ENCODE measurements around the gene SULT6B1. TPM values are rescaled to one million over a fixed set of nuclear protein-coding genes. Genes with fewer than 3 reads are reported as not detected.
"Not testable (repeated sequence)": the region's sequence is repeated elsewhere in the genome, so short reads cannot be mapped to it uniquely, and the experiment has no call there.

Gene SULT6B1, protein sequence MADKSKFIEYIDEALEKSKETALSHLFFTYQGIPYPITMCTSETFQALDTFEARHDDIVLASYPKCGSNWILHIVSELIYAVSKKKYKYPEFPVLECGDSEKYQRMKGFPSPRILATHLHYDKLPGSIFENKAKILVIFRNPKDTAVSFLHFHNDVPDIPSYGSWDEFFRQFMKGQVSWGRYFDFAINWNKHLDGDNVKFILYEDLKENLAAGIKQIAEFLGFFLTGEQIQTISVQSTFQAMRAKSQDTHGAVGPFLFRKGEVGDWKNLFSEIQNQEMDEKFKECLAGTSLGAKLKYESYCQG
- polyA plus RNA-seq (2013, experiment 1 of 2) = not detected
- not detected for polyA plus RNA-seq (2013, experiment 2 of 2)

DNA sequence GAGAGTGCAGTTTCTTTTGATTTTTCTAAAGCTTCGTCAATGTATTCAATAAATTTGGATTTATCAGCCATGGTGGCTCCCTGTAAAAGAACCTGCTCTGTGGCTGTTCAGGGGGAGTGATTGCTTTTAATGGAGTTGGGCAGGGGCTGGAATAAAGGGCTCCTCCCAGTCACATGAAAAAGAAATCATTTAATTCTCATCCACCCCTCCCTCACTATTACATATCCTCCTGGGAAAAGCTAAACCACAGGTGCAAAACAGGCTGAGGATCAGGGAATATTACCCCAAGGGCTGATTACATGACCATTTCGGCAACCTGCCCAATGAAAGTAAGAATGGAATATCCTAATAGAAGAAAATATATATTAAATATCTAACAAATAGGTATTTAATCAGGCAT, at the start of gene SULT6B1:
Gene SULT6B1, minus strand, starts transcription at position 101 of the 400 bp plus-strand sequence. Its CDS starts 30 bp downstream, at position 71.
- H3K9ac ChIP-seq (ENCODE audit: low read depth, low read length) = no peak within 1 kb of the TSS
- WGBS = 95% methylated on average over 1 of the region's 2 CpGs
- no peaks in the 10 kb centered on the region for H3K9me3 ChIP-seq (ENCODE audit: insufficient read depth, low read depth, low read length)
- H3K27ac ChIP-seq (ENCODE audit: low read depth, low read length) = peak within 1 kb of the TSS; percentile 55
- H3K27me3 ChIP-seq (ENCODE audit: insufficient read depth, low read length) = no peaks in the 10 kb centered on the region
- no peaks in the 10 kb centered on the region for H3K36me3 ChIP-seq (ENCODE audit: insufficient read depth, low read length)
- no peak within 1 kb of the TSS for H3K4me3 ChIP-seq (ENCODE audit: low read length)
- peaks cover 38% of the 10 kb centered on the region for H3K4me1 ChIP-seq (ENCODE audit: insufficient read depth, low read length)

DNA sequence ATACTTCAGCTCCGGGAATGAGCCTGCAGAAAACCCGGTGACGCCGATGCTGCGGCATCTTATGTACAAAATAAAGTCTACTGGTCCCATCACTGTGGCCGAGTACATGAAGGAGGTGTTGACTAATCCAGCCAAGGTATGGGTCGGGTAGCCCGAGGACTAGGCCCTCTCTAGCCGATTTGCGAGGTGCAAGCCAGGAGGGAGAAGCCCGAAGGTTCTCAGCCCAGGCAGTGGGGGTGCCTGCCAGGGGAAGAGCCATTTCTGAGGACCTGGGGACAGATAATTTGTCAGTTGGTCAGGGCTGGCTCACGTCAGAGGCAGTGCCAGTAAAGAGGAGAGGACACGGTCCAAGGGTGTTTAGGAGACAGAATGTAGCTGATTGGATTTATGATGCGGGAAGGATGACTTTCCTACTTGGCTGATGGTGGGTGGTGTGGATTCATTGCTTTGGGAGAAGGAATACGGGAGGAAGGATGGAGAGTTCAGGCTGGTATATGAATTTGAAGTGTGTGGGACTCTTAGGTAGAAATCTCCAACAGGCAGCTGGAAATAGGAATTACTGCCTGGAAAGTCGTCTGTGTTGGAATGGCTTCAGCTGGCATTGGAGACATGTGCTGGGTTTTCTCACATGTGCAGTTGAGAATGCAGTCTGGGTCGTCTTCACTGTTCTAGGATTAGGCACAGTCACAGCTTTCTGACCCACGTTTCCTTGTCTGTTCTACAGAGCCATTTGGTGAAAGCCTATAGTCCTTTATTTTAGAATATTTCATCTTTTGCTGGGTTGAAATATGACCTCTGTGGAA, 43.9 kb upstream of the SULT6B1 start:
- Histone ChIP-seq H3K9ac (ENCODE audit: low read depth, low read length) (peak overlapping the region; percentile 90), H3K27me3 (ENCODE audit: insufficient read depth, low read length) (no peaks in the 10 kb centered on the region), H3K4me3 (ENCODE audit: low read length) (peak overlapping the region; percentile 98), H3K4me1 (ENCODE audit: insufficient read depth, low read length) (peaks cover 32% of the 10 kb centered on the region), H3K36me3 (ENCODE audit: insufficient read depth, low read length) (peaks cover 62% of the 10 kb centered on the region), H3K27ac (ENCODE audit: low read depth, low read length) (peak overlapping the region; percentile 84), H3K9me3 (ENCODE audit: insufficient read depth, low read depth, low read length) (no peaks in the 10 kb centered on the region)
- WGBS = 5% methylated on average over 18 of the region's 18 CpGs

DNA sequence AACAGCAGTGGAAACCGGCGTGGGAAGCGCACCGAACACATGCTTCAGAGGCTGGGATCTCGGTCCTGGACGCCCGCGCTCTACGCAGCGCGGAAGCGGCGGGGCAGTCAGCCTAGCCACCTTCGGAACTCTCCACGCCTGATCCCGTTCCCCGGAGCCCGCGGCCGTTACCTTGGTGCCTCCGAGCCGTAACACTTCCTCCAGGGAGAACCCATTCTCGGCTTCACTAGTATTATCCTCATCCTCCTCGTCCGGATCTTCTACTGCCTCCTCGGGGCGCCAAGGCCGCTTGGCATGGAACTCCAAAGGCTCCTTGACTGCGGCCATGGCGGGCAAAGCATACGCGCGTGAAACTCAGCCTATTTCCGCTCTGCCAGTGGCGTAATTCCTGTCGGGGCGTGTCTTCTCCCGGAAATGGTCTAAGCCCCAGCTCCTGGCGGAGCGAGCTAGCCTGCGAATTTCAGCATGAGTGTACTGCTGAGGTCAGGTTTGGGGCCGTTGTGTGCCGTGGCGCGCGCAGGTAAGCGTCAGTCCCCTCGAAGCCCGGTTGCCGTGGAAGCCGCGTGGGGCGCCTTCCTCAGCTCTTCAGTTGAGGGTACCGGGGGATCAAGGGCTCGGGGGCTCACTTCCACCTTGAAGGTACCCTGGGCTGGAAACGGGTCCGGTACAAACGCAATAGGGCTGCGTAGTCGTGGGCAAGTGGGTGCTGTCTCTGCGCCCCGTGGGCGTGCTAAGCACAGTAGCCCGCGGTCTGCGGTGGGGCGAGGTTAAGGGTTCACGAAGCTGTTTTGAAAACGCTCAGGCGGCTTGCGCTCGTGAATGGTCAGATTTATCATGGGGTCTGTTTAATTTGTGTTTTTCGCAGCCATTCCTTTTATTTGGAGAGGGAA, 43.0 kb upstream of the SULT6B1 start, which contains the start of the genes CEBPZ and NDUFAF7:
Gene CEBPZ, minus strand, starts transcription at position 356 of the 890 bp plus-strand sequence. Its CDS starts 29 bp downstream, at position 327.
Gene NDUFAF7, plus strand, starts transcription at position 418 of the 890 bp plus-strand sequence. Its CDS starts 48 bp downstream, at position 466.
- peak within 1 kb of the TSS; percentile 90 for H3K9ac ChIP-seq (ENCODE audit: low read depth, low read length)
- under 1% methylated on average over 73 of the region's 73 CpGs for WGBS
- peaks cover 63% of the 10 kb centered on the region for H3K36me3 ChIP-seq (ENCODE audit: insufficient read depth, low read length)
- H3K4me3 ChIP-seq (ENCODE audit: low read length) = peak within 1 kb of the TSS; percentile 98
- H3K27ac ChIP-seq (ENCODE audit: low read depth, low read length) = peak within 1 kb of the TSS; percentile 84
- no peaks in the 10 kb centered on the region for H3K27me3 ChIP-seq (ENCODE audit: insufficient read depth, low read length)
- H3K4me1 ChIP-seq (ENCODE audit: insufficient read depth, low read length) = peaks cover 40% of the 10 kb centered on the region
- no peaks in the 10 kb centered on the region for H3K9me3 ChIP-seq (ENCODE audit: insufficient read depth, low read depth, low read length)

DNA sequence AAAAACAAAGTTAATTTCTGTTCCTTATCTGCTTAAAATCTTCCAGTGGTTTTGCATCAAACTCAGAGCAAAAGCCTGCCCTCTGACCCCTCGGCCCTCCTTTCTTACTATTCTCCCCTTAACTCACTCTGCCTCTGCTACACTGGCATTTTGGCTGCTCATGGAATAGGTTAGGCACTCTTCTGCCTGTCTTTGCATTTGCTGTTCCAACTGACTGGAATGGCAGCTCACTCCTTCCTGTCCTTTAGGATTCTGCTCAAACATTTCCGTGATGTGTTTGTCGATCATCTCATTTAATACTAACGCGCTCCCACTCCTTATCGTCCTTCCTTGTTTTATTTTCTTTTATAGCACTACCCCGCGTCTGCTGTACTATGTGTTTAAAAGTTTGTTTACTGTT, 42.1 kb upstream of the SULT6B1 start:
- peaks cover 45% of the 10 kb centered on the region for H3K4me1 ChIP-seq (ENCODE audit: insufficient read depth, low read length)
- peak overlapping the region; percentile 90 for H3K9ac ChIP-seq (ENCODE audit: low read depth, low read length)
- H3K36me3 ChIP-seq (ENCODE audit: insufficient read depth, low read length) = peaks cover 59% of the 10 kb centered on the region
- WGBS = 1% methylated on average over 6 of the region's 8 CpGs
- no peaks in the 10 kb centered on the region for H3K27me3 ChIP-seq (ENCODE audit: insufficient read depth, low read length)
- H3K27ac ChIP-seq (ENCODE audit: low read depth, low read length) = peak overlapping the region; percentile 84
- no peaks in the 10 kb centered on the region for H3K9me3 ChIP-seq (ENCODE audit: insufficient read depth, low read depth, low read length)
- H3K4me3 ChIP-seq (ENCODE audit: low read length) = peak overlapping the region; percentile 98

DNA sequence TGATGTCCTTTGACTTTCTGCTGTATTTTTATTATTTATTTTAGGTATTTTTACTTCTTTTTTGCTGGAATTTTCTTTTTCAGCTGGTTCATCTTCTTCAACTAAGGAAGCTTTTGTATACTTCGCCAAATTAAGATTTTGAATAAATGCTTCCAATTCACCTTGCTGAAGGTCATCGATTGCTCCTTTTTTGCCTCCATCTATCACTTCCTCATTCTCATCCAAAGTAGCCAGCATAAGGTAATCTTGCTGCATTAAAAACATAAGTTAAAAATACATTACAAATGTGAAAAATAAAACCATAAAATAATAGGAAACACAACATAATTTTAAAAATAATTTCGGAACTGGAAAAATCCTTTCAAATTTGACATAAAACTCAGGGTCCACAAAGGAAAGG, 40.3 kb upstream of the SULT6B1 start:
- 96% methylated on average over 3 of the region's 3 CpGs for WGBS
- H3K36me3 ChIP-seq (ENCODE audit: insufficient read depth, low read length) = peaks cover 56% of the 10 kb centered on the region
- no peak overlapping the region for H3K9ac ChIP-seq (ENCODE audit: low read depth, low read length)
- peaks cover 59% of the 10 kb centered on the region for H3K4me1 ChIP-seq (ENCODE audit: insufficient read depth, low read length)
- H3K27me3 ChIP-seq (ENCODE audit: insufficient read depth, low read length) = no peaks in the 10 kb centered on the region
- H3K27ac ChIP-seq (ENCODE audit: low read depth, low read length) = no peak overlapping the region; the same call in 1 of the 2 replicates
- no peaks in the 10 kb centered on the region for H3K9me3 ChIP-seq (ENCODE audit: insufficient read depth, low read depth, low read length)
- H3K4me3 ChIP-seq (ENCODE audit: low read length) = peak overlapping the region; percentile 98

DNA sequence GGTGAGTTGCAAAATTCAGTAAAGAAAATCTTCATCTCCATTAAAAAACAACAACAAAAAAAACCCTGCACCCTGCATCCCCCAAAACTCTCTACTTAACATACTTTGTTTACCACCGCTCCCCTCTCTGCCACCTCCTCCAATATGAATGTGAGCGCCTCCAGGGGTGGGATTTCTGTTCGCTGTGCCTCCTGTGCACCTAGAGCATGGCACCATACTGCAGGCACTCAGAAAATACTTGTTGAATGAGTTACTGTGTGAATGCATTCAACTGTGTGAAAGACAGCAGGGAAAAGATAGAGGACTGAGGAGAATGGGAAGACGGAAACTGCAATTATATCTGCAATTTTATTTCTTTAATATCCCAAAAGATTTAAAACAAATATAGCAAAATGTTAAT, 38.4 kb upstream of the SULT6B1 start:
- peaks cover 71% of the 10 kb centered on the region for H3K36me3 ChIP-seq (ENCODE audit: insufficient read depth, low read length)
- H3K4me1 ChIP-seq (ENCODE audit: insufficient read depth, low read length) = peaks cover 56% of the 10 kb centered on the region
- H3K27ac ChIP-seq (ENCODE audit: low read depth, low read length) = peak overlapping the region; percentile 94
- H3K27me3 ChIP-seq (ENCODE audit: insufficient read depth, low read length) = no peaks in the 10 kb centered on the region
- 45% methylated on average over 4 of the region's 4 CpGs for WGBS
- no peaks in the 10 kb centered on the region for H3K9me3 ChIP-seq (ENCODE audit: insufficient read depth, low read depth, low read length)
- 0 out of 2 replicates have a peak overlapping the region, but pooled peaks have one; percentile 19 for H3K9ac ChIP-seq (ENCODE audit: low read depth, low read length)
- H3K4me3 ChIP-seq (ENCODE audit: low read length) = peak overlapping the region; percentile 41

DNA sequence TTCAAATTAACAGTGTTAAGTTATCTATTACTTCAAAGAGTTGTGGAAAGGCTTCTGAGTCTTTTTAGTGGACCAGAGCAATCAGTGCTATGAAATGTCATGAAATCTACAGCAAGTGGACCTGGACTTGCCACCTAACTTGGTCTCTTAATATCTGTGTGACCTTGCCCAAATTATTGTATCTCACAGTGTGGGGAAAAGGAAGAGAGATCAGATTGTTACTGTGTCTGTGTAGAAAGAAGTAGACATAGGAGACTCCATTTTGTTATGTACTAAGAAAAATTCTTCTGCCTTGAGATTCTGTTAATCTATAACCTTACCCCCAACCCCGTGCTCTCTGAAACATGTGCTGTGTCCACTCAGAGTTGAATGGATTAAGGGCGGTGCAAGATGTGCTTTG, 36.7 kb upstream of the SULT6B1 start:
- Histone ChIP-seq H3K4me3 (ENCODE audit: low read length) (peak overlapping the region; percentile 16; the same call in 1 of the 2 replicates), H3K9ac (ENCODE audit: low read depth, low read length) (peak overlapping the region; percentile 54; the same call in 1 of the 2 replicates), H3K27ac (ENCODE audit: low read depth, low read length) (peak overlapping the region; percentile 90), H3K4me1 (ENCODE audit: insufficient read depth, low read length) (peaks cover 52% of the 10 kb centered on the region), H3K36me3 (ENCODE audit: insufficient read depth, low read length) (peaks cover 88% of the 10 kb centered on the region)
- H3K9me3 ChIP-seq (ENCODE audit: insufficient read depth, low read depth, low read length); H3K27me3 ChIP-seq (ENCODE audit: insufficient read depth, low read length): not testable (repeated sequence)
- no CpG with 5 or more reads among the region's 2 CpGs for WGBS

DNA sequence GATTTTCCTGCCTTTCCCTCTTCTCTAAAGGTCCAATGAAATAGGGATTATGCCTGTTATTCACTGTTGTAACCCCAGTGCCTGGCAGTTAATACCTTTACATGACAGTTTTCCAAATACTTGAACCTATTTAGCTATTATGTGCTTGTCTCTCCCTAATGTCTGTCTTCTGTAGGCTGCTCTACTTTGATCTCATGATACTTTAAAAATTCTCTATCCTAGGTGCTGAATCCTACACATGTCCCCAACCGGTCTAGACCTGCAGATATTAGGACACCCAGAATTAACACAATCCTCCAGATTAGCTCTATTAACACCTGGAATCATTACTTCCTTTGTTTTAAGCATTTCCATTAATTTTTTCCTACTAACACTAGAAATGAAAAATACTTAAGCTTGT, 35.6 kb upstream of the SULT6B1 start:
- Histone ChIP-seq H3K36me3 (ENCODE audit: insufficient read depth, low read length) (peaks cover 88% of the 10 kb centered on the region), H3K27ac (ENCODE audit: low read depth, low read length) (peak overlapping the region; percentile 90), H3K9me3 (ENCODE audit: insufficient read depth, low read depth, low read length) (no peaks in the 10 kb centered on the region), H3K4me3 (ENCODE audit: low read length) (peak overlapping the region; percentile 16; the same call in 1 of the 2 replicates), H3K9ac (ENCODE audit: low read depth, low read length) (peak overlapping the region; percentile 54; the same call in 1 of the 2 replicates), H3K27me3 (ENCODE audit: insufficient read depth, low read length) (no peaks in the 10 kb centered on the region), H3K4me1 (ENCODE audit: insufficient read depth, low read length) (peaks cover 42% of the 10 kb centered on the region)
- WGBS = 83% methylated on average over 1 of the region's 1 CpG

DNA sequence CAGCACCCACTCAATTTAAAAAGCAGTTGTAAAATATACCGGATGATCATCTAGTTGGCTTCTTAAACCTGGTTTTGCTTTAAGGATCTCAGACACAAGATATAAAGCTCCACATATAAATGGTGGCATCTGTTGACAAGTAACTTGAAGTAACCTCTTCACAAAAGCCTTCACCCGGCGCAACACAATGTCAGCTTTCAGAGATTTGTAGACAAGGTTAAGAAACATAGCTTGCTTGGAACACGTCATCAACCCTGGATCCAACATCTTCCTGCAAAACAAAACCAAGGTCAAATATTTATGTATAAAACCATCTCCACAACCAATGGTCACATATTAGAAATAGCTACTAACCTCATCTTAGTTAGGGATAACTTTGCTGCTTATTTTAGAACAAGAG, 34.7 kb upstream of the SULT6B1 start:
- no peak overlapping the region for H3K4me3 ChIP-seq (ENCODE audit: low read length)
- H3K4me1 ChIP-seq (ENCODE audit: insufficient read depth, low read length) = peaks cover 34% of the 10 kb centered on the region
- no peak overlapping the region for H3K9ac ChIP-seq (ENCODE audit: low read depth, low read length)
- WGBS = 98% methylated on average over 4 of the region's 4 CpGs
- no peaks in the 10 kb centered on the region for H3K9me3 ChIP-seq (ENCODE audit: insufficient read depth, low read depth, low read length)
- peaks cover 88% of the 10 kb centered on the region for H3K36me3 ChIP-seq (ENCODE audit: insufficient read depth, low read length)
- no peaks in the 10 kb centered on the region for H3K27me3 ChIP-seq (ENCODE audit: insufficient read depth, low read length)
- H3K27ac ChIP-seq (ENCODE audit: low read depth, low read length) = no peak overlapping the region

DNA sequence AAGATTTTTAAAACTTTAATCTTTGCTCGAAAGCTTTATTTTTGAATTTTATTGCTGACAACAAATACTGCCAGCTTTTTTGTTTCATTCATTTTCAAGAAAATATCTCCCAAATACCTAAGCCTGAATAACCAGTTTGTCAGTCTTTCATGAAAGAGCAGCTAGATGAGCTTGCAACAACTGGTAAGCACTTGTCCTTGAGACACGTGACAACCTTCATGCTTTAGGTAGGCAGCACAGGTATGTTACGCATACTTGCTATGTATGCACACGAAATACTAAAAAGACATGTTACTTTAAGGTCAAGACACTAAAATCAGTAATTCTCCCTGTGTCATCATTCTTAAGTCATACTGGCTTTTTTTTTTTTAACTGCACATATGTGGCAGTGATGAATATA, 30.6 kb upstream of the SULT6B1 start:
- no peak overlapping the region for H3K4me3 ChIP-seq (ENCODE audit: low read length)
- no peak overlapping the region for H3K9ac ChIP-seq (ENCODE audit: low read depth, low read length)
- peaks cover 6% of the 10 kb centered on the region for H3K4me1 ChIP-seq (ENCODE audit: insufficient read depth, low read length)
- H3K27ac ChIP-seq (ENCODE audit: low read depth, low read length) = no peak overlapping the region
- WGBS = 96% methylated on average over 4 of the region's 4 CpGs
- H3K27me3 ChIP-seq (ENCODE audit: insufficient read depth, low read length) = no peaks in the 10 kb centered on the region
- H3K36me3 ChIP-seq (ENCODE audit: insufficient read depth, low read length) = peaks cover 93% of the 10 kb centered on the region
- no peaks in the 10 kb centered on the region for H3K9me3 ChIP-seq (ENCODE audit: insufficient read depth, low read depth, low read length)

Measured in HUES64 (cell line).